Memory B cell (primary cell): ENCODE results near the gene MILR1.
A peak's percentile ranks its signal among the peaks of the same experiment; 100 is the strongest.
"Not testable (repeated sequence)": the region's sequence is repeated elsewhere in the genome, so short reads cannot be mapped to it uniquely, and the experiment has no call there.

ENCODE experiments used
- ATAC-seq: fragments of 150-1000 bp; cut with Tn5 transposase; 2 replicates; pipeline ENCODE4 v1.10.0; 2021; ENCODE audit warnings: low read depth, mild to moderate bottlenecking, moderate library complexity
- DNase-seq, 2 donors: peaks; one replicate each; pipeline ENCODE4 v3.0.0; 2022; ENCODE audit warnings: low spot score in 2 of 2
- H3K27ac Mint-ChIP-seq: one replicate; pipeline ENCODE4 v1.8.0; 2022; ENCODE audit warnings: mild to moderate bottlenecking, moderate library complexity, mixed read lengths
- H3K27me3 Mint-ChIP-seq: one replicate; pipeline ENCODE4 v1.8.0; 2022; ENCODE audit warnings: mixed read lengths
- H3K36me3 Mint-ChIP-seq: one replicate; pipeline ENCODE4 v1.8.0; 2022; ENCODE audit warnings: mild to moderate bottlenecking, mixed read lengths
- H3K4me1 Mint-ChIP-seq: one replicate; pipeline ENCODE4 v1.8.0; 2022; ENCODE audit warnings: mixed read lengths
- H3K4me3 Mint-ChIP-seq: one replicate; pipeline ENCODE4 v1.8.0; 2022; ENCODE audit warnings: mild to moderate bottlenecking, moderate library complexity, mixed read lengths
- H3K9me3 Mint-ChIP-seq: one replicate; pipeline ENCODE4 v1.8.0; 2022; ENCODE audit warnings: mixed read lengths

Gene MILR1

GRCh38 chr17:64442541-64442971 lies 6.4 kb upstream of the MILR1 start:
- no peaks in the 10 kb centered on the region for H3K27me3 Mint-ChIP-seq
- no peak overlapping the region for H3K4me3 Mint-ChIP-seq
- peaks cover 7% of the 10 kb centered on the region for H3K36me3 Mint-ChIP-seq
- H3K9me3 Mint-ChIP-seq, result peaks cover 8% of the 10 kb centered on the region
- peak; percentile 6 for ATAC-seq
- H3K27ac Mint-ChIP-seq, result no peak overlapping the region
- no peak for DNase-seq
- peaks cover 12% of the 10 kb centered on the region for H3K4me1 Mint-ChIP-seq

GRCh38 chr17:64443086-64443760 lies 5.7 kb upstream of the MILR1 start:
- Mint-ChIP-seq H3K36me3 (peaks cover 7% of the 10 kb centered on the region), H3K4me3 (no peak overlapping the region), H3K9me3 (peaks cover 8% of the 10 kb centered on the region), H3K27me3 (no peaks in the 10 kb centered on the region), H3K27ac (no peak overlapping the region), H3K4me1 (peaks cover 12% of the 10 kb centered on the region)
- ATAC-seq, result no peak
- no peak for DNase-seq

GRCh38 chr17:64447526-64447925 lies 1.4 kb upstream of the MILR1 start:
- Mint-ChIP-seq H3K27me3 (no peaks in the 10 kb centered on the region), H3K27ac (no peak overlapping the region), H3K4me3 (no peak overlapping the region), H3K9me3 (no peaks in the 10 kb centered on the region), H3K36me3 (peaks cover 2% of the 10 kb centered on the region), H3K4me1 (peaks cover 25% of the 10 kb centered on the region)
- ATAC-seq, result no peak
- DNase-seq, result no peak

GRCh38 chr17:64449545-64449944 lies 630 bp downstream of the MILR1 start:
- Mint-ChIP-seq H3K27me3 (no peaks in the 10 kb centered on the region), H3K4me3 (peak overlapping the region; percentile 95), H3K9me3 (no peaks in the 10 kb centered on the region), H3K27ac (peak overlapping the region; percentile 91), H3K4me1 (peaks cover 23% of the 10 kb centered on the region), H3K36me3 (peaks cover 10% of the 10 kb centered on the region)
- no peak for DNase-seq
- no peak for ATAC-seq

- no peaks in the 10 kb centered on the region for H3K9me3 Mint-ChIP-seq
- H3K4me1 Mint-ChIP-seq, result peaks cover 33% of the 10 kb centered on the region
- H3K27me3 Mint-ChIP-seq, result no peaks in the 10 kb centered on the region
- H3K36me3 Mint-ChIP-seq, result peaks cover 21% of the 10 kb centered on the region
- H3K4me3 Mint-ChIP-seq, result peak overlapping the region; percentile 68
- peak; percentile 99 for ATAC-seq
- peak overlapping the region; percentile 81 for H3K27ac Mint-ChIP-seq
- DNase-seq, result peak in 1 of 2 donors; percentile 27
Measured at GRCh38 chr17:64455993-64456885, 7.3 kb downstream of the MILR1 start.

GRCh38 chr17:64457156-64457555 lies 8.2 kb downstream of the MILR1 start:
- Mint-ChIP-seq H3K9me3 (no peaks in the 10 kb centered on the region), H3K4me1 (peaks cover 31% of the 10 kb centered on the region), H3K27ac (peak overlapping the region; percentile 20), H3K4me3 (peak overlapping the region; percentile 34), H3K36me3 (peaks cover 24% of the 10 kb centered on the region), H3K27me3 (no peaks in the 10 kb centered on the region)
- ATAC-seq, result no peak
- no peak for DNase-seq

GRCh38 chr17:64458756-64459155 lies 9.8 kb downstream of the MILR1 start:
- Mint-ChIP-seq H3K9me3 (no peaks in the 10 kb centered on the region), H3K4me1 (peaks cover 29% of the 10 kb centered on the region), H3K27me3 (no peaks in the 10 kb centered on the region), H3K27ac (no peak overlapping the region), H3K4me3 (peak overlapping the region; percentile 46), H3K36me3 (peaks cover 19% of the 10 kb centered on the region)
- no peak for DNase-seq
- ATAC-seq, result no peak

- no peak overlapping the region for H3K27ac Mint-ChIP-seq
- no peaks in the 10 kb centered on the region for H3K27me3 Mint-ChIP-seq
- ATAC-seq, result no peak
- peaks cover 29% of the 10 kb centered on the region for H3K4me1 Mint-ChIP-seq
- no peaks in the 10 kb centered on the region for H3K9me3 Mint-ChIP-seq
- no peak for DNase-seq
- H3K36me3 Mint-ChIP-seq, result peaks cover 18% of the 10 kb centered on the region
- no peak overlapping the region for H3K4me3 Mint-ChIP-seq
Measured at GRCh38 chr17:64459284-64459747, 10.4 kb downstream of the MILR1 start.

GRCh38 chr17:64459818-64460217 lies 10.9 kb downstream of the MILR1 start:
- not testable (repeated sequence) for DNase-seq, H3K9me3 Mint-ChIP-seq, ATAC-seq, H3K27ac Mint-ChIP-seq, H3K27me3 Mint-ChIP-seq, H3K4me3 Mint-ChIP-seq
- H3K36me3 Mint-ChIP-seq, result peaks cover 16% of the 10 kb centered on the region
- peaks cover 25% of the 10 kb centered on the region for H3K4me1 Mint-ChIP-seq

- Mint-ChIP-seq H3K36me3 (peaks cover 16% of the 10 kb centered on the region), H3K27me3 (no peaks in the 10 kb centered on the region), H3K9me3 (no peaks in the 10 kb centered on the region), H3K4me1 (peaks cover 21% of the 10 kb centered on the region), H3K4me3 (no peak overlapping the region), H3K27ac (no peak overlapping the region)
- no peak for ATAC-seq
- no peak for DNase-seq
Measured at GRCh38 chr17:64460955-64461354, 12.0 kb downstream of the MILR1 start.

GRCh38 chr17:64461788-64462187 lies 12.9 kb downstream of the MILR1 start:
- Mint-ChIP-seq H3K27ac (no peak overlapping the region), H3K4me1 (peaks cover 18% of the 10 kb centered on the region), H3K36me3 (peaks cover 14% of the 10 kb centered on the region), H3K9me3 (no peaks in the 10 kb centered on the region), H3K4me3 (no peak overlapping the region), H3K27me3 (no peaks in the 10 kb centered on the region)
- ATAC-seq (no peak), DNase-seq (no peak)

GRCh38 chr17:64466019-64466735 lies 17.3 kb downstream of the MILR1 start:
- no peaks in the 10 kb centered on the region for H3K9me3 Mint-ChIP-seq
- DNase-seq, result no peak
- no peaks in the 10 kb centered on the region for H3K27me3 Mint-ChIP-seq
- H3K36me3 Mint-ChIP-seq, result peaks cover 17% of the 10 kb centered on the region
- H3K27ac Mint-ChIP-seq, result no peak overlapping the region
- peaks cover 3% of the 10 kb centered on the region for H3K4me1 Mint-ChIP-seq
- ATAC-seq, result no peak
- H3K4me3 Mint-ChIP-seq, result no peak overlapping the region

- not testable (repeated sequence) for ATAC-seq, H3K4me1 Mint-ChIP-seq, H3K9me3 Mint-ChIP-seq, H3K4me3 Mint-ChIP-seq, DNase-seq, H3K27me3 Mint-ChIP-seq
- Mint-ChIP-seq H3K36me3 (peaks cover 18% of the 10 kb centered on the region), H3K27ac (peak overlapping the region; percentile 10)
Measured at GRCh38 chr17:64466834-64467233, 17.9 kb downstream of the MILR1 start.

- Mint-ChIP-seq H3K4me1 (no peaks in the 10 kb centered on the region), H3K9me3 (no peaks in the 10 kb centered on the region), H3K36me3 (peaks cover 21% of the 10 kb centered on the region), H3K27me3 (no peaks in the 10 kb centered on the region), H3K27ac (no peak overlapping the region), H3K4me3 (no peak overlapping the region)
- ATAC-seq (no peak), DNase-seq (no peak)
Measured at GRCh38 chr17:64470625-64471024, 21.7 kb downstream of the MILR1 start.
